SU-DHL-6 (cell line): ENCODE measurements around the gene INSIG1.

Experiments
- H2AFZ ChIP-seq: fragments of 200-600 bp; sonication (generic); 2 replicates; pipeline ENCODE4 v1.6.1; 2014; ENCODE audit warnings: low read depth, mild to moderate bottlenecking, moderate library complexity, mixed read lengths, antibody characterized with exemption, low read length; ENCODE audit not compliant: severe bottlenecking
- H3F3A ChIP-seq: fragments of 200-600 bp; shearing (Covaris generic); 2 replicates; pipeline ENCODE4 v1.6.0; 2016; ENCODE audit warnings: antibody characterized with exemption, mild to moderate bottlenecking; ENCODE audit not compliant: insufficient read depth
- H3K27ac ChIP-seq: fragments of 200-600 bp; sonication (generic); 2 replicates; pipeline ENCODE4 v1.5.1; 2016; ENCODE audit warnings: low read depth, mild to moderate bottlenecking, low read length, moderate library complexity, mixed read lengths
- H3K27me3 ChIP-seq: fragments of 200-600 bp; sonication (generic), shearing (Covaris generic); 2 replicates; pipeline ENCODE4 v1.6.0; 2014; ENCODE audit warnings: mild to moderate bottlenecking, low read length
- H3K36me3 ChIP-seq: fragments of 200-600 bp; sonication (generic); 2 replicates; pipeline ENCODE4 v1.6.1; 2014; ENCODE audit warnings: mild to moderate bottlenecking, low read length, mixed read lengths
- H3K4me2 ChIP-seq: fragments of 300-600, 200-600 bp; shearing (Covaris generic), sonication (generic); 2 replicates; pipeline ENCODE4 v1.6.0; 2014; ENCODE audit warnings: low read length, low read depth, mild to moderate bottlenecking; ENCODE audit not compliant: poor library complexity, severe bottlenecking
- H3K4me3 ChIP-seq: fragments of 200-600 bp; sonication (generic); 2 replicates; pipeline ENCODE4 v1.5.1; 2014; ENCODE audit warnings: antibody characterized with exemption, low read length, mild to moderate bottlenecking, mixed read lengths; ENCODE audit not compliant: insufficient read depth, poor library complexity, severe bottlenecking
- H3K79me2 ChIP-seq: fragments of 200-600 bp; sonication (generic); 2 replicates; pipeline ENCODE4 v1.6.1; 2014; ENCODE audit warnings: mild to moderate bottlenecking, low read length, moderate library complexity; ENCODE audit not compliant: insufficient read depth
- H3K9ac ChIP-seq: fragments of 200-600 bp; sonication (generic); 2 replicates; pipeline ENCODE4 v1.7.0; 2014; ENCODE audit warnings: mild to moderate bottlenecking, low read length
- H3K9me2 ChIP-seq: fragments of 200-600 bp; sonication (generic); replicated peaks from 2 replicates; pipeline ENCODE4 v1.6.1; 2014; ENCODE audit warnings: low read length; ENCODE audit not compliant: insufficient read depth
- H3K9me3 ChIP-seq: fragments of 200-600 bp; sonication (generic); 2 replicates; pipeline ENCODE4 v1.6.1; 2014; ENCODE audit warnings: low read length, mixed read lengths; ENCODE audit not compliant: insufficient read depth
- H4K20me1 ChIP-seq: fragments of 200-600 bp; sonication (generic); 2 replicates; pipeline ENCODE4 v1.6.1; 2014; ENCODE audit warnings: low read depth, mild to moderate bottlenecking, antibody characterized with exemption, low read length, moderate library complexity, mixed read lengths
- EZH2phosphoT487 ChIP-seq: fragments of 200-600 bp; sonication (generic), shearing (Covaris generic); conservative IDR thresholded peaks from 2 replicates; pipeline ENCODE4 v1.6.1; 2018; ENCODE audit warnings: mild to moderate bottlenecking, antibody characterized with exemption, low read length, moderate library complexity, mixed read lengths
- TF ChIP-seq, protein P1 (sequence below): fragments of 200-600 bp; sonication (generic); IDR thresholded peaks from one replicate; pipeline ENCODE4 v1.5.1; 2017; ENCODE audit warnings: antibody characterized with exemption, mild to moderate bottlenecking, low read length, moderate library complexity; ENCODE audit not compliant: insufficient read depth, poor library complexity, severe bottlenecking

INSIG1 gene

GRCh38 chr7:155265144-155265543 lies 32.5 kb upstream of the INSIG1 start:
- TF ChIP-seq, protein P1, sequence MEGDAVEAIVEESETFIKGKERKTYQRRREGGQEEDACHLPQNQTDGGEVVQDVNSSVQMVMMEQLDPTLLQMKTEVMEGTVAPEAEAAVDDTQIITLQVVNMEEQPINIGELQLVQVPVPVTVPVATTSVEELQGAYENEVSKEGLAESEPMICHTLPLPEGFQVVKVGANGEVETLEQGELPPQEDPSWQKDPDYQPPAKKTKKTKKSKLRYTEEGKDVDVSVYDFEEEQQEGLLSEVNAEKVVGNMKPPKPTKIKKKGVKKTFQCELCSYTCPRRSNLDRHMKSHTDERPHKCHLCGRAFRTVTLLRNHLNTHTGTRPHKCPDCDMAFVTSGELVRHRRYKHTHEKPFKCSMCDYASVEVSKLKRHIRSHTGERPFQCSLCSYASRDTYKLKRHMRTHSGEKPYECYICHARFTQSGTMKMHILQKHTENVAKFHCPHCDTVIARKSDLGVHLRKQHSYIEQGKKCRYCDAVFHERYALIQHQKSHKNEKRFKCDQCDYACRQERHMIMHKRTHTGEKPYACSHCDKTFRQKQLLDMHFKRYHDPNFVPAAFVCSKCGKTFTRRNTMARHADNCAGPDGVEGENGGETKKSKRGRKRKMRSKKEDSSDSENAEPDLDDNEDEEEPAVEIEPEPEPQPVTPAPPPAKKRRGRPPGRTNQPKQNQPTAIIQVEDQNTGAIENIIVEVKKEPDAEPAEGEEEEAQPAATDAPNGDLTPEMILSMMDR, result no peak
- no peak for TF ChIP-seq EZH2phosphoT487
- Histone ChIP-seq H3K9ac (no peak overlapping the region), H3K4me2 (no peak overlapping the region), H3K79me2 (no peaks in the 10 kb centered on the region), H2AFZ (no peak overlapping the region), H3K36me3 (no peaks in the 10 kb centered on the region), H3K27me3 (no peaks in the 10 kb centered on the region), H3K9me3 (no peaks in the 10 kb centered on the region), H3K9me2 (no peaks in the 10 kb centered on the region), H3K4me3 (no peak overlapping the region), H3F3A (no peaks in the 10 kb centered on the region), H4K20me1 (no peaks in the 10 kb centered on the region), H3K27ac (no peak overlapping the region)

DNA sequence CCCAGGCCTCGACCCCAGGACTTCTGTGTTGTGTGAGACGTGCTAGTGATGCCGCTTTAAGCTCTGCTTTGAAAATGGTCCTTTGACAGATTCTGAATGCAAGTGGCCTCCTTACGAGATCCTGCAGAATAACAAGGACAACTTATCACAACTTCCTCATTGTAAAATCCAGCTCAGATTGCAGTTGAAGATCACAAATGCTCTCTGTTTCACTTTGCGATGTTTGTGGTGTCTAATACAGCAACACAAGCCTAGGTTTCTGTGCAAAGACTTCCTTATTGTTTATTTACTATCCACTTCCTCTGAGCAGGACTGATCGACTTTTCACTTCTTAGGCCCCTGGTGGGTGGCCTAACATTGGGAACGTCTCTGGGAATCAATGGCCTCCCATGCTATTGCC lies 31.7 kb upstream of the INSIG1 start:
- Histone ChIP-seq H3K4me2 (no peak overlapping the region), H4K20me1 (no peaks in the 10 kb centered on the region), H3K27ac (no peak overlapping the region), H2AFZ (no peak overlapping the region), H3F3A (no peaks in the 10 kb centered on the region), H3K9me3 (no peaks in the 10 kb centered on the region), H3K79me2 (no peaks in the 10 kb centered on the region), H3K36me3 (no peaks in the 10 kb centered on the region), H3K4me3 (no peak overlapping the region), H3K9ac (no peak overlapping the region), H3K27me3 (no peaks in the 10 kb centered on the region), H3K9me2 (no peaks in the 10 kb centered on the region)
- no peak for TF ChIP-seq EZH2phosphoT487
- TF ChIP-seq, protein P1, result no peak

GRCh38 chr7:155266440-155266839 lies 31.2 kb upstream of the INSIG1 start:
- no peaks in the 10 kb centered on the region for H3K79me2 ChIP-seq

More at GRCh38 chr7:155266440-155266839, 31.2 kb upstream of the INSIG1 start:
- Histone ChIP-seq H3K4me2 (no peak overlapping the region), H4K20me1 (no peaks in the 10 kb centered on the region), H3K9ac (no peak overlapping the region), H3K27ac (no peak overlapping the region), H3K9me2 (no peaks in the 10 kb centered on the region), H3K27me3 (no peaks in the 10 kb centered on the region), H3K9me3 (no peaks in the 10 kb centered on the region), H2AFZ (no peak overlapping the region), H3F3A (no peaks in the 10 kb centered on the region), H3K4me3 (no peak overlapping the region), H3K36me3 (no peaks in the 10 kb centered on the region)
- no peak for TF ChIP-seq EZH2phosphoT487
- TF ChIP-seq, protein P1, result no peak
